Activated naive CD8-positive, alpha-beta T cell treated with anti-CD3 and anti-CD28 coated beads, Interleukin-2, amount 50 U/mL, for 16 hours (primary cell): Measurements from ENCODE around the gene KLHL7.
"Not testable (repeated sequence)": the region's sequence is repeated elsewhere in the genome, so short reads cannot be mapped to it uniquely, and the experiment has no call there.

Experiments
- DNase-seq: peaks from one replicate; pipeline ENCODE4 v3.0.0-alpha.2; 2020; ENCODE audit warnings: low read depth, low spot score

KLHL7 gene

GRCh38 chr7:23175938-23176337 lies 70.4 kb downstream of the KLHL7 start:
- DNase-seq, result no peak

GRCh38 chr7:23181684-23182553 lies 76.3 kb downstream of the KLHL7 start, which contains the start of gene NUP42:
Gene NUP42 (plus strand): TSS chr7:23182048. CDS start chr7:23182086, 38 bp downstream.
- peak; percentile 92 for DNase-seq

- DNase-seq, result no peak
These were observed 77.9 kb downstream of the KLHL7 start for GRCh38 chr7:23183279-23184012.

- DNase-seq, result no peak
These were observed 78.7 kb downstream of the KLHL7 start for GRCh38 chr7:23184291-23184690.

- no peak for DNase-seq
These were observed 79.2 kb downstream of the KLHL7 start for GRCh38 chr7:23184709-23185359.

GRCh38 chr7:23185980-23186379 lies 80.4 kb downstream of the KLHL7 start:
- no peak for DNase-seq

- no peak for DNase-seq
These were observed 85.4 kb downstream of the KLHL7 start for GRCh38 chr7:23191022-23191421.

- not testable (repeated sequence) for DNase-seq
These were observed 88.2 kb downstream of the KLHL7 start for GRCh38 chr7:23193650-23194227.

- DNase-seq, result no peak
These were observed 90.7 kb downstream of the KLHL7 start for GRCh38 chr7:23196306-23196705.

- not testable (repeated sequence) for DNase-seq
These were observed 92.2 kb downstream of the KLHL7 start for GRCh38 chr7:23197745-23198144.

- no peak for DNase-seq
These were observed 94.7 kb downstream of the KLHL7 start for GRCh38 chr7:23200331-23200730.

GRCh38 chr7:23204241-23204640 lies 98.7 kb downstream of the KLHL7 start:
- no peak for DNase-seq

- DNase-seq, result no peak
These were observed 100.0 kb downstream of the KLHL7 start for GRCh38 chr7:23205577-23205908.

GRCh38 chr7:23205909-23206767 lies 100.6 kb downstream of the KLHL7 start:
- DNase-seq, result no peak

- no peak for DNase-seq
These were observed 101.4 kb downstream of the KLHL7 start for GRCh38 chr7:23207021-23207420.

- no peak for DNase-seq
These were observed 102.3 kb downstream of the KLHL7 start for GRCh38 chr7:23207884-23208283.

GRCh38 chr7:23208316-23208715 lies 102.7 kb downstream of the KLHL7 start:
- DNase-seq, result no peak

GRCh38 chr7:23210506-23210905 lies 104.9 kb downstream of the KLHL7 start:
- no peak for DNase-seq

- DNase-seq, result no peak
These were observed 106.0 kb downstream of the KLHL7 start for GRCh38 chr7:23211589-23211988.

- DNase-seq, result no peak
These were observed 106.8 kb downstream of the KLHL7 start for GRCh38 chr7:23212395-23212794.

- DNase-seq, result no peak
These were observed 107.3 kb downstream of the KLHL7 start for GRCh38 chr7:23212841-23213240.
